Lung (tissue), 12 donors: ENCODE measurements around the gene IGSF22. TPM values are rescaled to one million over a fixed set of nuclear protein-coding genes. Genes with fewer than 3 reads are reported as not detected.

Experiments used
- ATAC-seq: fragments of 200-7000 bp; cut with Tn5 transposase; one replicate; pipeline ENCODE4 v1.9.1; 2020; ENCODE audit warnings: moderate number of reproducible peaks; ENCODE audit not compliant: insufficient read depth, low FRiP score
- DNase-seq, 3 donors: peaks; one replicate each; pipeline ENCODE4 v3.0.0-alpha.2; 2013 to 2017
- H3K27ac ChIP-seq, 2 donors: one replicate each; pipeline ENCODE4 v1.5.1; 2013; ENCODE audit warnings: mild to moderate bottlenecking in 2 of 2, moderate library complexity in 2 of 2, control low read depth in 1 of 2, inconsistent platforms in 1 of 2, low read depth in 1 of 2, low read length in 1 of 2
- H3K27me3 ChIP-seq, 3 donors: one replicate each; pipeline ENCODE4 v1.5.1; 2013; ENCODE audit warnings: low read length in 2 of 3; ENCODE audit not compliant: control insufficient read depth in 3 of 3, insufficient read depth in 3 of 3
- H3K36me3 ChIP-seq, 4 donors: one replicate each; pipeline ENCODE4 v1.5.1; 2013; ENCODE audit warnings: low read length in 4 of 4, mild to moderate bottlenecking in 1 of 4, moderate library complexity in 1 of 4; ENCODE audit not compliant: control insufficient read depth in 4 of 4, insufficient read depth in 4 of 4
- H3K4me1 ChIP-seq, 5 donors: one replicate each; pipeline ENCODE4 v1.5.1; 2013; ENCODE audit warnings: low read length in 5 of 5, mild to moderate bottlenecking in 2 of 5, moderate library complexity in 1 of 5; ENCODE audit not compliant: control insufficient read depth in 5 of 5, insufficient read depth in 5 of 5
- H3K4me3 ChIP-seq: one replicate; pipeline ENCODE4 v1.5.1; 2013; ENCODE audit warnings: mild to moderate bottlenecking, control low read depth, moderate library complexity
- H3K9ac ChIP-seq, 2 donors: one replicate each; pipeline ENCODE4 v1.5.1; 2013; ENCODE audit warnings: low read length in 2 of 2, control low read depth in 1 of 2; ENCODE audit not compliant: insufficient read depth in 1 of 2
- H3K9me3 ChIP-seq, 4 donors: one replicate each; pipeline ENCODE4 v1.5.1; 2013; ENCODE audit warnings: low read length in 3 of 4, mild to moderate bottlenecking in 1 of 4, moderate library complexity in 1 of 4; ENCODE audit not compliant: control insufficient read depth in 4 of 4, insufficient read depth in 3 of 4
- CTCF ChIP-seq: IDR thresholded peaks from 2 replicates; pipeline ENCODE4 v1.5.1; 2012; ENCODE audit warnings: mild to moderate bottlenecking; ENCODE audit errors: control extremely low read depth, extremely low read depth
- WGBS, 2 donors: extraction: QIAGEN DNeasy Blood & Tissue Kit; methylation state at CpG; one replicate each; pipeline ENCODE4 v1.1.7; 2013; 5-methylcytosine and 5-hydroxymethylcytosine counted together
- polyA plus RNA-seq, 2 donors: library from polyadenylated mRNA; stranded (reverse); fragments of 200-250 nt; gene quantifications; one replicate each; pipeline ENCODE4 v1.2.1, GENCODE V29; 2013
- total RNA-seq, 2 donors: library from RNA; depleted of rRNA in 1 of 2; stranded (reverse); fragments of >200 nt in 1 of 2; gene quantifications; one replicate each; pipeline ENCODE4 v1.2.1, GENCODE V29; 2014 to 2021
- donor health status: control.
- donor health status: control.
- donor health status: Bipolar disorder and iron deficiency.
- donor health status: healthy.
- donor health status: DM: yes; HTN: yes; CAD: no.

IGSF22 gene
- total and polyA plus RNA-seq, 4 donors: 0.33 to 2.0 (median 0.56) TPM

GRCh38 chr11:18699848-18700261 is 26.1 kb downstream of the IGSF22 start:
- H3K4me1 ChIP-seq: peaks cover 4 to 31% (median 12%) of the 10 kb centered on the region in 5 donors
- H3K27me3 ChIP-seq: no peaks in the 10 kb centered on the region
- ATAC-seq (no peak), DNase-seq (peak; percentile 34 to 74 (median 61))
- no peak for TF ChIP-seq CTCF
- H3K27ac ChIP-seq: no peak overlapping the region
- H3K36me3 ChIP-seq: peaks cover 0 to 12% (median 3%) of the 10 kb centered on the region in 4 donors
- H3K9ac ChIP-seq: peak overlapping the region in 1 of 2 donors; percentile 24
- H3K9me3 ChIP-seq: no peaks in the 10 kb centered on the region
- 50 to 58% methylated on average over 3 of the region's 3 CpGs for WGBS, 2 donors
- H3K4me3 ChIP-seq: no peak overlapping the region

GRCh38 chr11:18699269-18699596 is 26.8 kb downstream of the IGSF22 start:
- H3K9me3 ChIP-seq: no peaks in the 10 kb centered on the region
- peak overlapping the region; percentile 81 to 86 for H3K27ac ChIP-seq
- H3K36me3 ChIP-seq: peaks cover 0 to 12% (median 3%) of the 10 kb centered on the region in 4 donors
- ATAC-seq (no peak), DNase-seq (no peak)
- WGBS, 2 donors: 13 to 16% methylated on average over 9 of the region's 9 CpGs
- no peaks in the 10 kb centered on the region for H3K27me3 ChIP-seq
- peak overlapping the region; percentile 80 for H3K4me3 ChIP-seq
- no peak for TF ChIP-seq CTCF
- peaks cover 0 to 26% (median 12%) of the 10 kb centered on the region in 5 donors for H3K4me1 ChIP-seq
- H3K9ac ChIP-seq: peak overlapping the region in 1 of 2 donors; percentile 24

- 1% methylated on average over 69 to 98 of the region's 98 CpGs for WGBS, 2 donors
- Histone ChIP-seq H3K9me3 (no peaks in the 10 kb centered on the region), H3K9ac (peak within 1 kb of the TSS; percentile 33 to 61), H3K4me3 (peak within 1 kb of the TSS; percentile 80), H3K36me3 (peaks cover 0 to 12% (median 3%) of the 10 kb centered on the region in 4 donors), H3K4me1 (peaks cover 0 to 25% (median 12%) of the 10 kb centered on the region in 5 donors), H3K27ac (peak within 1 kb of the TSS; percentile 81 to 86), H3K27me3 (no peaks in the 10 kb centered on the region)
- DNase-seq (peak; percentile 92 to 95 (median 93)), ATAC-seq (peak; percentile 91)
- no peak for TF ChIP-seq CTCF
These were observed 27.4 kb downstream of the IGSF22 start, which contains the start of gene TMEM86A for GRCh38 chr11:18698341-18699268. Gene TMEM86A, plus strand, starts transcription at chr11:18698779. Its CDS starts 108 bp downstream, at chr11:18698887.
